ENCODE results near the gene HPCAL1. TPM values are rescaled to one million over a fixed set of nuclear protein-coding genes. Genes with fewer than 3 reads are reported as not detected.

Gene HPCAL1
- total and polyA plus RNA-seq, 10 of the 15 experiments (the other 5 are each of a cell fraction or from before 2014, with no cell fraction given) = 0.40 to 12.8 (median 7.9) TPM

DNA sequence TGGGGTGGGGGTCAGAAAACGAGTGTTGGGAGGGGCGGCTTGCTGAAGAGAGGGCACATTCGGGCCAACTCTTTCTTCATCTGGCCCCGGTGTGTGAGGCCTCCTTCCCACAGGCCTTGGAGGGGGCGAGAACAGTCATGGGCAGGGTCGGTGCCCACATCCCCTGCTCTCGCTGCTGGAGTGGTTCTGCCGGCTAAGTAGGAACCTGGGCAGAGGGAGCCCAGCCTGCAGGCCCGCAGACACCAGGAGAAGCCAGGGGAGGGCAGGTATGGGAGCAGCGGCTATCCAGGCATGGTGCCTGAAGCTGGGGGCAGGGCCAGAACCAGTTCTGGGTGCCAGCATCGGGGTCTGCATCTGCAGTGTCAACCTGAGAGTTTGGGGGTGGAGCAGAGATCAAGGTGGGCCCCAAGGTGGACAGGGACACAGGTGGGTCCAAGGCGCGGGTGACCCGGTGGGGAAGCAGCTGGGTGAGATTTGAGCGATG lies 46.6 kb upstream of the HPCAL1 start:
- H2AFZ ChIP-seq (ENCODE audit: control insufficient read depth, low read depth, low read length) = no peak overlapping the region
- intact Hi-C loops (cut with micrococcal nuclease; ENCODE audit: unreplicated experiment) (no loop called here), in situ Hi-C loops (cut with MboI) (no loop called here)
- SMC1A ChIA-PET (ENCODE audit: uncharacterized antibody, unreplicated experiment) = no interaction called here
- no peak overlapping the region for H3K9ac ChIP-seq (ENCODE audit: control insufficient read depth, insufficient read depth, low read length)
- RAD21 ChIA-PET (ENCODE audit: unreplicated experiment) = interaction anchor here (0.6 to 1.5 kb wide), 2 partner anchors 153 to 179 kb away, joined by 4 to 5 read pairs; no protein-coding TSS in a partner anchor
- H3K9me3 ChIP-seq (replicated peaks; ENCODE audit: control insufficient read depth, insufficient read depth, low read length) = no peaks in the 10 kb centered on the region; the same call in 2 of the 3 replicates
- no peak for ATAC-seq
- H3K4me1 ChIP-seq (ENCODE audit: control insufficient read depth, insufficient read depth, low read length) = no peaks in the 10 kb centered on the region
- CTCF ChIA-PET = no interaction called here
- H3K4me3 ChIP-seq = no peak overlapping the region
- peaks cover 0 to 3% of the 10 kb centered on the region in 2 experiments; a peak in 2 of 4 replicates for H3K27me3 ChIP-seq (replicated peaks in 1 of 2; ENCODE audit: control insufficient read depth in 2 of 2, insufficient read depth in 2 of 2, low read length in 1 of 2)
- no peak for DNase-seq (ENCODE audit: low read depth, low spot score)
- no peak overlapping the region for H3K4me2 ChIP-seq (ENCODE audit: control insufficient read depth, insufficient read depth)
- no peak overlapping the region for H3K27ac ChIP-seq (ENCODE audit: control insufficient read depth, insufficient read depth)
- FAIRE-seq = no peak
- POLR2A ChIA-PET = no interaction called here
- no peaks in the 10 kb centered on the region for H3K36me3 ChIP-seq (ENCODE audit: control insufficient read depth in 2 of 2, insufficient read depth in 2 of 2, low read length in 1 of 2)
- H3K79me2 ChIP-seq (ENCODE audit: control insufficient read depth, insufficient read depth, low read length) = no peaks in the 10 kb centered on the region
- WGBS (ENCODE audit: insufficient coverage, insufficient replicate concordance, low lambda C conversion rate, missing lambda C conversion rate) = 25% methylated on average over 13 of the region's 15 CpGs
- no TSS peak for BruUV-seq (replicated peaks)
- H4K20me1 ChIP-seq (ENCODE audit: control insufficient read depth, insufficient read depth) = no peaks in the 10 kb centered on the region
- TF ChIP-seq ZBED1 (IDR thresholded peaks at IDR 0.05; ENCODE audit: borderline replicate concordance) (no peak), SRF (IDR thresholded peaks at IDR 0.05; ENCODE audit: low read depth in 2 of 2, low read length in 2 of 2) (no peak), ZBTB4 (CRISPR knock-in tag; IDR thresholded peaks at IDR 0.05) (no peak), CBX5 (IDR thresholded peaks at IDR 0.05; ENCODE audit: low read depth) (no peak), MTA2 (IDR thresholded peaks at IDR 0.05; ENCODE audit: low read depth) (no peak), SIX5 (IDR thresholded peaks at IDR 0.05; ENCODE audit: low read depth, low read length, severe bottlenecking) (no peak)
- TF ChIP-seq, protein P1, sequence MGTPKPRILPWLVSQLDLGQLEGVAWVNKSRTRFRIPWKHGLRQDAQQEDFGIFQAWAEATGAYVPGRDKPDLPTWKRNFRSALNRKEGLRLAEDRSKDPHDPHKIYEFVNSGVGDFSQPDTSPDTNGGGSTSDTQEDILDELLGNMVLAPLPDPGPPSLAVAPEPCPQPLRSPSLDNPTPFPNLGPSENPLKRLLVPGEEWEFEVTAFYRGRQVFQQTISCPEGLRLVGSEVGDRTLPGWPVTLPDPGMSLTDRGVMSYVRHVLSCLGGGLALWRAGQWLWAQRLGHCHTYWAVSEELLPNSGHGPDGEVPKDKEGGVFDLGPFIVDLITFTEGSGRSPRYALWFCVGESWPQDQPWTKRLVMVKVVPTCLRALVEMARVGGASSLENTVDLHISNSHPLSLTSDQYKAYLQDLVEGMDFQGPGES (IDR thresholded peaks at IDR 0.05) = no peak
